Caco-2 (cell line): ENCODE data around the gene PLOD2. TPM values are rescaled to one million over a fixed set of nuclear protein-coding genes. Genes with fewer than 3 reads are reported as not detected.

Experiments
- BruUV-seq: library from RNA; stranded (reverse); fragments of 400-500 nt; replicated peaks from 2 replicates; lab custom pipeline; 2021; lab: Mats Ljungman, UMichigan
- CTCF ChIA-PET: fragments of 300-600 bp; sonication (Branson Sonifier 250); formaldehyde crosslinking; loops from one replicate; lab custom pipeline; 2022; ENCODE audit warnings: antibody characterized with exemption; lab: Charles Lee
- POLR2A ChIA-PET: fragments of 300-600 bp; sonication (Branson Sonifier 250); formaldehyde crosslinking; loops from one replicate; lab custom pipeline; 2022; ENCODE audit warnings: antibody characterized with exemption; lab: Charles Lee
- DNase-seq, 2 experiments: peaks; one replicate each; pipeline versions ENCODE4 v3.0.0 to v3.0.0-alpha.2; 2020 to 2022
- H3K27me3 ChIP-seq: replicated peaks from 2 replicates; pipeline ENCODE4 v1.6.0; 2011; ENCODE audit warnings: low read length; ENCODE audit not compliant: control insufficient read depth, insufficient read depth
- H3K36me3 ChIP-seq: 2 replicates; pipeline ENCODE4 v1.5.1; 2011; ENCODE audit warnings: low read length; ENCODE audit not compliant: control insufficient read depth, insufficient read depth
- H3K4me1 ChIP-seq: fragments of 250-450 bp; sonication (Bioruptor Pico); 2 replicates; pipeline ENCODE4 v1.5.1; 2020; ENCODE audit warnings: mild to moderate bottlenecking
- H3K4me3 ChIP-seq: 2 replicates; pipeline ENCODE4 v1.5.1; 2011; ENCODE audit warnings: low read depth, mild to moderate bottlenecking, control low read depth, low read length
- H3K9me3 ChIP-seq: fragments of 250-450 bp; sonication (Bioruptor Pico); 2 replicates; pipeline ENCODE4 v1.5.1; 2020; ENCODE audit warnings: mild to moderate bottlenecking, moderate library complexity
- H3K27ac Mint-ChIP-seq: one replicate; pipeline ENCODE4 v1.8.0; 2022; ENCODE audit warnings: mixed read lengths; ENCODE audit not compliant: unreplicated experiment
- H3K27me3 Mint-ChIP-seq: one replicate; pipeline ENCODE4 v1.8.0; 2022; ENCODE audit warnings: mixed read lengths; ENCODE audit not compliant: insufficient read depth, unreplicated experiment
- H3K36me3 Mint-ChIP-seq: one replicate; pipeline ENCODE4 v1.8.0; 2022; ENCODE audit warnings: mild to moderate bottlenecking, mixed read lengths; ENCODE audit not compliant: insufficient read depth, unreplicated experiment
- H3K4me1 Mint-ChIP-seq: one replicate; pipeline ENCODE4 v1.8.0; 2022; ENCODE audit warnings: low read depth, mixed read lengths; ENCODE audit not compliant: unreplicated experiment
- H3K4me3 Mint-ChIP-seq: one replicate; pipeline ENCODE4 v1.8.0; 2022; ENCODE audit warnings: mild to moderate bottlenecking, moderate library complexity, mixed read lengths; ENCODE audit not compliant: unreplicated experiment
- H3K9me3 Mint-ChIP-seq: one replicate; pipeline ENCODE4 v1.8.0; 2022; ENCODE audit warnings: mixed read lengths; ENCODE audit not compliant: unreplicated experiment
- CTCF ChIP-seq, 2 experiments: fragments of 200-600 bp in 1 of 2; IDR thresholded peaks; 1 replicate in 1 of 2; 2 replicates in 1 of 2; pipeline versions ENCODE4 v1.5.1 to v1.8.0; 2011 to 2022; ENCODE audit warnings: antibody characterized with exemption in 1 of 2, control low read depth in 1 of 2, inconsistent platforms in 1 of 2, low read depth in 1 of 2, low read length in 1 of 2, mild to moderate bottlenecking in 1 of 2, moderate library complexity in 1 of 2; ENCODE audit not compliant: insufficient read depth in 1 of 2, severe bottlenecking in 1 of 2, unreplicated experiment in 1 of 2
- intact Hi-C: fragments of 100-400 bp; cut with micrococcal nuclease; formaldehyde crosslinking; loops from one replicate; pipeline ENCODE4 v1.10.0; 2022; ENCODE audit not compliant: unreplicated experiment
- total RNA-seq: library from RNA; stranded (reverse); gene quantifications from 2 replicates; pipeline ENCODE4 v1.2.3, GENCODE V29; 2022

The PLOD2 gene
- total RNA-seq, 1 experiment from 2014 or later = 53.1 TPM

- Mint-ChIP-seq H3K9me3 (no peaks in the 10 kb centered on the region), H3K4me3 (no peak overlapping the region), H3K36me3 (no peaks in the 10 kb centered on the region), H3K27ac (no peak overlapping the region), H3K4me1 (no peaks in the 10 kb centered on the region), H3K27me3 (no peaks in the 10 kb centered on the region)
- no TSS peak for BruUV-seq
- H3K4me3 ChIP-seq = no peak overlapping the region
- POLR2A ChIA-PET = no interaction called here
- DNase-seq = no peak
- CTCF ChIA-PET = no interaction called here
- no peaks in the 10 kb centered on the region for H3K36me3 ChIP-seq
- no peaks in the 10 kb centered on the region for H3K27me3 ChIP-seq
- no peaks in the 10 kb centered on the region for H3K9me3 ChIP-seq
- intact Hi-C loops = no loop called here
- TF ChIP-seq CTCF (IDR thresholded peaks at IDR 0.05; ENCODE audit: insufficient read depth in 1 of 2, low read depth in 1 of 2, low read length in 1 of 2, severe bottlenecking in 1 of 2, unreplicated experiment in 1 of 2) = no peak
- H3K4me1 ChIP-seq = no peaks in the 10 kb centered on the region
Observed at GRCh38 chr3:146072061-146072460, 88.9 kb downstream of the PLOD2 start.

DNA sequence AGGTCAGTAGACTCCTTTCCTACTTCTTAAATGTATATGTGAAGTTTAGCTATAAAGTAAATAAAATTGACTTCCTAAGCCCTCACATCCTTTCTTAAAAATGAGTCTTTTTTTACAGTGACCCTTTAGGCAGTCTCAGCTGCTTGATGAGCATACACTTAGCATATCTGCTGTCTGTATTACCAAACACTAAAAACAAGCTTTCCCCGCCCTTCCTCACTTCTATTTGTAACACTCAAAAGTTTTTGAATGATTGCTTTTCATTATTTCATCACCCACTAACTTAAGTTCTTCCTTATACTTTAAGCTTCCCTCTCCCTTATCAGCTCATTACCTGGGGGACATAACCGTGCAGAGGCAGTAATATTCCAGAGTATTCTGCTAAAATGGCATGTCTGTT is 89.4 kb downstream of the PLOD2 start:
- no peaks in the 10 kb centered on the region for H3K4me1 Mint-ChIP-seq
- ChIA-PET POLR2A (no interaction called here), CTCF (no interaction called here)
- Histone ChIP-seq H3K36me3 (no peaks in the 10 kb centered on the region), H3K9me3 (no peaks in the 10 kb centered on the region), H3K27me3 (no peaks in the 10 kb centered on the region), H3K4me1 (no peaks in the 10 kb centered on the region), H3K4me3 (no peak overlapping the region)
- no peak for TF ChIP-seq CTCF (IDR thresholded peaks at IDR 0.05; ENCODE audit: insufficient read depth in 1 of 2, low read depth in 1 of 2, low read length in 1 of 2, severe bottlenecking in 1 of 2, unreplicated experiment in 1 of 2)
- H3K27ac Mint-ChIP-seq = no peak overlapping the region
- no TSS peak for BruUV-seq
- DNase-seq = no peak
- intact Hi-C loops = no loop called here
- no peak overlapping the region for H3K4me3 Mint-ChIP-seq
- no peaks in the 10 kb centered on the region for H3K27me3 Mint-ChIP-seq
- H3K9me3 Mint-ChIP-seq = no peaks in the 10 kb centered on the region
- H3K36me3 Mint-ChIP-seq = no peaks in the 10 kb centered on the region

- no TSS peak for BruUV-seq
- H3K9me3 Mint-ChIP-seq = no peaks in the 10 kb centered on the region
- no peaks in the 10 kb centered on the region for H3K27me3 ChIP-seq
- H3K4me3 Mint-ChIP-seq = no peak overlapping the region
- no peak for TF ChIP-seq CTCF (IDR thresholded peaks at IDR 0.05; ENCODE audit: insufficient read depth in 1 of 2, low read depth in 1 of 2, low read length in 1 of 2, severe bottlenecking in 1 of 2, unreplicated experiment in 1 of 2)
- no peaks in the 10 kb centered on the region for H3K36me3 ChIP-seq
- POLR2A ChIA-PET = no interaction called here
- CTCF ChIA-PET = no interaction called here
- no peaks in the 10 kb centered on the region for H3K4me1 Mint-ChIP-seq
- intact Hi-C loops = loop anchor here (10.0 kb wide), 1 partner anchor 508 kb away; no protein-coding TSS in a partner anchor
- H3K4me1 ChIP-seq = no peaks in the 10 kb centered on the region
- H3K36me3 Mint-ChIP-seq = no peaks in the 10 kb centered on the region
- no peaks in the 10 kb centered on the region for H3K9me3 ChIP-seq
- no peaks in the 10 kb centered on the region for H3K27me3 Mint-ChIP-seq
- H3K4me3 ChIP-seq = no peak overlapping the region
- DNase-seq = no peak
- no peak overlapping the region for H3K27ac Mint-ChIP-seq
Observed at GRCh38 chr3:146067048-146067447, 93.9 kb downstream of the PLOD2 start.
